Fibroblast of upper back skin (primary cell): ENCODE measurements around the gene CCDC86.
"Not testable (repeated sequence)": the region's sequence is repeated elsewhere in the genome, so short reads cannot be mapped to it uniquely, and the experiment has no call there.

Experiments
- DNase-seq: peaks from one replicate; pipeline ENCODE4 v3.0.0-alpha.2; 2013

CCDC86 gene

GRCh38 chr11:60841797-60842667 lies at the start of gene CCDC86:
CCDC86 (plus strand) TSS chr11:60842113; CDS start chr11:60842125, 12 bp downstream.
- peak; percentile 96 for DNase-seq

GRCh38 chr11:60792521-60792920 lies 49.4 kb upstream of the CCDC86 start:
- DNase-seq: no peak

GRCh38 chr11:60795291-60795690 lies 46.6 kb upstream of the CCDC86 start:
- no peak for DNase-seq

DNA sequence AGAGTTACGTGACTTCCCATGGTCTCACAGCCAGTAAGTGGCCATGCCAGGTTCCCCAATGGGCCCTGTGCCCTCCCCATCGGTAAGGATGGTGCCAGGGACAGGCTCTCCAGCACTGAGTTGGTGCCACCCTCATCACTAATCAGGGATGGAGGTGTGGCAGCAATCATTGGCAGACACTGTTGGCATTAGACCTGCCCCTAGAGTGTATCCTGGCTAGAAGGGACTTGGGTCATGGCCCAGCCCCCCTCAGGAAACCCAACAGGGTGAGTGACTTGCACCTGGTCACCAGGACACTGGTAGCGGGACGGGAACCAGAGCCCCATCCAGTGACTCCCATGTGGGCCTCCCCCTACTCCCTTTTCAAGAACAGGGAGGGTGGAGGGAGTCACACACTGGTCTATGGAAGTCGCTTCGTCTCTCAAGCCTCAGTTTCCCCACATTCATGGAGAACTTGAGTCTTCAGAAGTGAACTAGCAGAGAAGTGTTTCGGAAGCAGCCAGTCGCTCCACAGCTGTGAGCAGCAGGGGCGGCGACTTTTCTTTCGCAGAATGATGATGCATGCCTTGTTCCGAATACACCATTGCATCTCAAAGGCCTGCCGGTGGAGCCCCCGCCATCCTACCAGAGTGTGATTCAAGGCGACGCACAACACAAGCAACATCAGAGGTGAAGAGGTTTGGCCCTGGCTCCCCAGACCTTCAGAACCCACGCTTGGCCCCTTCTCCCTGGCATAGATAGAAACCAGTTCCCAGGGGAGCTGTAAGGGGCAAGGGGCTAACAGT lies 43.9 kb upstream of the CCDC86 start:
- no peak for DNase-seq

DNA sequence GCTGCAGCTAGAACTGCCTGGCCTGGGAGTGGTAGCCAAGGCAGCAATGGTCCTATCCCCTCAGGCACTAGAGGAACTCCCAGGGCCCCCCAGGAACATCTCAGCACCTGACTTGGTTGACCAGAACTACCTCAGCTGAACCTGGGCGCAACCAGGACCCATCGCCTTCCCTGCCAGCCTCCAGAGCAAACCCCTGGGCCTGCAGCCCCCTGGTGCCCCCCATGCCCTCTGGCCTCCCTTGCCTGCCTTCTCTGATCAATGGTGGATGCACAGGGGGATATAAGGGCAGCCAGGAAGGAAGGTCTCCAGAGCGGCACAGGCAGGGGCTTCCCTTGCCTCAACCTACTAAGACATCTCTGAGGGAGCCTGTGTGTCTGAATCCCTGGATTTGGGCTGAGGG lies 43.3 kb upstream of the CCDC86 start:
- no peak for DNase-seq

- no peak for DNase-seq
Measured at GRCh38 chr11:60801194-60801593, 40.7 kb upstream of the CCDC86 start.

- DNase-seq: no peak
Measured at GRCh38 chr11:60803273-60803936, 38.5 kb upstream of the CCDC86 start.

GRCh38 chr11:60809249-60809648 lies 32.7 kb upstream of the CCDC86 start:
- DNase-seq: no peak

DNA sequence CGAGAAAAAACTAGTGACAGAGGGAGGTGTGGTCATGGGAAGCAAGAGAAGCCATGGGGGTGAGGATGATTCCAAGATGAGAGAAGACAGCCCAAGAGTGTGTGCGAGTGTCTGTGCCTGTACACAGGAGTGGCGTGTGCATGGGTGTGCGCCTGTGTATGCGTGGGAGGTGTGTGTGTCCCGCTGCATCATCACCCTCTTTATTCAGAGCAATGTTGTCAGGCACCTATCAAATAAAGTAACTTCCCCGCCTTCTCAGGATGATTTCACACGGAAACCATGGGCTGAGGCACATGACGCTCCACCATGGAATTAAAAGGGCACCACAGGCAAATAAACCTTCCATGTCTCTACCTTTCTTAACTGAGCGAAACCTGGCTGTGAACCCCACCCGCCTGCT lies 32.2 kb upstream of the CCDC86 start:
- no peak for DNase-seq

DNA sequence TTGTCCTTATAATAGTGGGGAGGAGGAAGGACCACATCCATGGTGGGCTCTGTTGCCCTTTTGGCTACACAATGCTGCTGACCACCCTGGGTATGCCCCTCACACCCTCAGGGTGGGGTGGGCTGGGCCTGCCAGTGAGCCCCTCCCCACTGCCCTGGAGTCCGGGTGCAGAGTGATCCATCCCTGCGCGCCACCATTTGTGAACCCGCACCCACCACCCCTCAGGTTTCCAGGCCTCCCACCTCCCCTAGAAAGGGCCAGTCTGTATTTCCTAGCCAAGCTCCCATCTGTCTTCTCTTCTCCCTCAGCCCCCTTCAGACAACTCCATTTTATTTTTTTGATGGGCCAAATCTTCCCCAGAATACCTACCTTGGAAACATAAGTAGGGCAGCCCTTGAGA lies 31.8 kb upstream of the CCDC86 start:
- DNase-seq: no peak

- no peak for DNase-seq
Measured at GRCh38 chr11:60810569-60810968, 31.3 kb upstream of the CCDC86 start.

GRCh38 chr11:60813324-60813723 lies 28.6 kb upstream of the CCDC86 start:
- no peak for DNase-seq

GRCh38 chr11:60814112-60814511 lies 27.8 kb upstream of the CCDC86 start:
- no peak for DNase-seq

GRCh38 chr11:60816590-60817157 lies 25.2 kb upstream of the CCDC86 start:
- no peak for DNase-seq

- no peak for DNase-seq
Measured at GRCh38 chr11:60818057-60818456, 23.9 kb upstream of the CCDC86 start.

DNA sequence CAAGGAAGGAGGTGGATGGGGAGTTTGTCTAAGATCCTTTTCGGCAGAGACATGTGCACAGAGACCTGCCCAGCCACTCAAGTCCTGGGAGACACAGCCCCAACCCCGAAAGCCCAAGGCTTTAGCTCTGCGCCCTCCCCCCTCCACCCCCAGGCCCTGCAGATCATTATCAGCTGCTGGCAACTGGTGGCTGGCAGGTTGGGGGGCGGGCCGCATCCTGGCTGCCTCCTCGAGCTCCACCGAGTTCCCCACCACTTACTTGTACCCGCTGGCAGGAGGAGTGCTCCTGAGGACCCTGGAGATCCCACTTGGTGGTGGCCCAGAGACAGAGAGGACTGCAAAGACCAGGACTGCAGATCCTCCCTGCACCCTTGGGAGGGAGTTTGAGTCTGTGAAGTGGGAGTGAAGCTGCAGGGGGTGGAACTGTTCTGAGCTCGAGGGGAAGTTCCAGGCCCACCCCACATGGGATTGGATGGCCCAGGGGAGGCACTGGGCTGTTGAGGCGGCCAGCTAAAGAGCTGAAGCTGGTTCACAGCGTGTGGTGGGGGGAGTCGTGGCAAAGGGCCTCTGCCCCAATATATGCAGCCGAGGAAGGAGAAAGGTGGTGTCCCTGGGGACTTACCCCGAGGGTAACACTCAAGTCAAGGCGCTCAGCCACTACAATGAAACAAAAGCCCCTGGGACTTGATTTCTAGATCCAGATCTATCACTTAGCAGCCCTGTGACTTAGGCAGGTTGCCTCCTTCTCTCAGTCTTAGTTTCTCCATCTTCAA lies 19.9 kb upstream of the CCDC86 start:
- no peak for DNase-seq

- DNase-seq: not testable (repeated sequence)
Measured at GRCh38 chr11:60823745-60824306, 18.1 kb upstream of the CCDC86 start.

DNA sequence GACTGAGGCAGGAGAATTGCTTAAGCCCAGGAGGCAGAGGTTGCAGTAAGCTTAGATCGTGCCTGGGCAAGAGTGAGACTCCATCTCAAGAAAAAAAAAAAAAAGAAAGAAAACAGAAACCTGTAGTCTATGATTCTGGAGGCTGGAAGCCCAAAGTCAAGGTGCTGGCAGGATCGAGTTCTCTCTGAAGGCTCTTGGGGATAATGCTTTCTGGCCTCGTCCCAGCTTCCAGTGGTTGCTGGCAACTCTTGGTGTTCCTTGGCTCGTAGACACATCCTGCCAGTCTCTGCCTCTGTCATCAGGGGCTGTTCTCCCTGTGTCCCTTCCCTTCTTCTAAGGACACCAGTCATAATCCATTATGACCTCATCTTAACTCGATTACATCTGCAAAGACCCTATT lies 16.8 kb upstream of the CCDC86 start:
- DNase-seq: no peak

GRCh38 chr11:60825790-60826189 lies 16.1 kb upstream of the CCDC86 start:
- DNase-seq: no peak

DNA sequence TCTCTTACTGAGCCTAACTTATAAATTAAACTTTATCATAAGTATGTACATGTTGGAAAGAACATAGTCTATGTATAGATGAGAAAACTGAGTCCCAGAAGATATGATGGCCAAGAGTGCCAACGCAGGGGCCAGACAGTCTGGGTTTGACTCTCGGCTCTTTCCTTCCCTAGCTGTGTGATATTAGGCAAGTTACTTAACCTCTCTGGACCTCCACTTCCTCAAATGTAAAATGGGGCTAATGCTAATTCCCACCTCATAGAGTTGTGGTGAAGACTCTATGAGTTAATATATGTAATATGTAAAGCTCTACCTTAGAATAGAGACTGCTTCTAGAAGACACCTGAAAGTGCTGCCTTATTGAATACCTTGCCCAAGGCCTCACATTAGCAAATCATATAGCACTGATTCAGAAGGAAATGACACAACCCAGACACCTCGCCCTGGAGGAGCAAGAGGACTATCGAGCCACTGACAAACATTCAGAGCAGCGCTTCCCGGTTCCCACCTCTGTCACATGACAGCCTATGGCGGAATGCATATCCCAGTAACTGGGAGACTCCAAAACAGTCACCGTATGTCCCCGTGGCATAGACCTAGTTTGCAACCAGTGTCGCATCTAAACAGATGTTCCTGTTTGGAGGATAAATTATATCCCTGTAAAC lies 11.3 kb upstream of the CCDC86 start:
- DNase-seq: no peak

DNA sequence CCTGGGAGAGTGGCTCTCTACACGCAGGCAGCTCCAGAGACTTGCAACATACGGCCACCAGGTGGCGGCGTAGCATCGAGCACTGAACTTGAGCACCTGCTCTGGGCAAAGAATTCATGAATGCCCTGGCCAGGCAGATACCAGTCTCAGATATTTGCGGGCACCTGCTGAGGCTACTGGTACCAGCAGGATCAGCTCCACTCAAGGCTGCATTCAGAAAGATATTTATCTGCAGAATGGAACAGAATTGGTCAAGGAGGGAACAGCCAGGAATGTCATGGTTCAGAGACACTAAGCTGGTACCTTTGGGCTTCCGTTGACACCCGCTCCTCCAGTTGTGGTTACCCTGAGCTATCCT lies 10.8 kb upstream of the CCDC86 start:
- DNase-seq: peak; percentile 67
